ENCODE results near the gene SCRN1.

DNA sequence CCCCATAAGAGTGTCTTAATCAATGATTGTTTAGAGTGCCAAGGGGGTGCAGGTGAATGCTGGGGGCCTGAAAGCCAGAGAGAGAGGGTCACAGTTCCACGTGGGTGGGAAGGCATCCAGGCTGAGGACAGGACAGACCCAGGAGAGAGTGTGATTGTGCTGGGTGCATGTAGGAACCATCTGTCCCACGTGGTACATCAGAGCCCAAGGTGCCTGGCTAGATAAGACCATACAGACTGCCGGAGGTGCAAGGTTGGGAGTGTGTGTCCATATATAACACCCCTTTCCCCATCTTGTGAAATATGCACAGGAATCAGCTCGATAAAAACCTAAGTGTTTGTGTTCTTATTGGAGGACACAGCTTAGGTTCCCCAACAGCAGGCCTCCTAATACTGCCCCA lies 97.8 kb downstream of the SCRN1 start:
- TF ChIP-seq, protein P1, sequence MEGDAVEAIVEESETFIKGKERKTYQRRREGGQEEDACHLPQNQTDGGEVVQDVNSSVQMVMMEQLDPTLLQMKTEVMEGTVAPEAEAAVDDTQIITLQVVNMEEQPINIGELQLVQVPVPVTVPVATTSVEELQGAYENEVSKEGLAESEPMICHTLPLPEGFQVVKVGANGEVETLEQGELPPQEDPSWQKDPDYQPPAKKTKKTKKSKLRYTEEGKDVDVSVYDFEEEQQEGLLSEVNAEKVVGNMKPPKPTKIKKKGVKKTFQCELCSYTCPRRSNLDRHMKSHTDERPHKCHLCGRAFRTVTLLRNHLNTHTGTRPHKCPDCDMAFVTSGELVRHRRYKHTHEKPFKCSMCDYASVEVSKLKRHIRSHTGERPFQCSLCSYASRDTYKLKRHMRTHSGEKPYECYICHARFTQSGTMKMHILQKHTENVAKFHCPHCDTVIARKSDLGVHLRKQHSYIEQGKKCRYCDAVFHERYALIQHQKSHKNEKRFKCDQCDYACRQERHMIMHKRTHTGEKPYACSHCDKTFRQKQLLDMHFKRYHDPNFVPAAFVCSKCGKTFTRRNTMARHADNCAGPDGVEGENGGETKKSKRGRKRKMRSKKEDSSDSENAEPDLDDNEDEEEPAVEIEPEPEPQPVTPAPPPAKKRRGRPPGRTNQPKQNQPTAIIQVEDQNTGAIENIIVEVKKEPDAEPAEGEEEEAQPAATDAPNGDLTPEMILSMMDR (IDR thresholded peaks at IDR 0.05), result no peak
- no peak for TF ChIP-seq POLR2A (IDR thresholded peaks at IDR 0.05)

Data from uterus (tissue), 2 donors.